Neural cell (in vitro differentiated cells): ENCODE data around the gene KDM1A.

Experiments used
- EP300 ChIP-seq: fragments of 450-650 bp; conservative IDR thresholded peaks from 2 replicates; pipeline ENCODE4 v1.6.1; 2014; ENCODE audit warnings: antibody characterized with exemption, mild to moderate bottlenecking, moderate library complexity; ENCODE audit not compliant: poor library complexity, severe bottlenecking
- EZH2 ChIP-seq: fragments of 200-600, 300-800 bp; shearing (Covaris generic), sonication (generic); IDR thresholded peaks from 2 replicates; pipeline ENCODE4 v1.6.1; 2014; ENCODE audit warnings: antibody characterized with exemption, low read length, borderline replicate concordance, mild to moderate bottlenecking; ENCODE audit not compliant: insufficient read depth, poor library complexity, severe bottlenecking
- POLR2AphosphoS5 ChIP-seq: IDR thresholded peaks from 2 replicates; pipeline ENCODE4 v1.6.1; 2012
- TF ChIP-seq, protein P1 (sequence below): fragments of 450-650 bp; IDR thresholded peaks from 2 replicates; pipeline ENCODE4 v1.5.1; 2014; ENCODE audit warnings: antibody characterized with exemption, mild to moderate bottlenecking, moderate library complexity; ENCODE audit not compliant: poor library complexity, severe bottlenecking
- TF ChIP-seq, protein P2 (sequence below): IDR thresholded peaks from 2 replicates; pipeline ENCODE4 v1.6.1; 2012; ENCODE audit warnings: borderline replicate concordance

DNA sequence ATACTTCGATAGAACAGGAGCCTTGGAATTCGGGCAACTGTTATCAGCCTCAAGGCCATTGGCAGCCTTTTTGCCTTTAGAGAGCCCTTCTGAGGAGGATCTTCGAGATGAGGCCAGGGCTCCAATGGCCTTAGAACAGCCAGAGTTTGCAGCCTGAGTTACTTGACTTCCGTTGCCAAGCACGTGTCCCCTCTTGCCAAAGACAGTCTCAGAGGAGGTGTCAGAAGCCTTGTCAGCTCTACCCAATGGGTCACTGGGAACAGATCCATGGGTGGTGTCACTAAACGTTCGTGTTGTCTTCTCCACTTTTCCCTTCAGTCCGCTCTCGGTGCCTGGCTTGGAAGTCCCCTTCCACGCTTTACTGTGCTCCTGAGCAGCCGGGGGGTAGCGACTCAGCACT lies 73.2 kb downstream of the KDM1A start:
- TF ChIP-seq EZH2 = no peak
- TF ChIP-seq, protein P1, sequence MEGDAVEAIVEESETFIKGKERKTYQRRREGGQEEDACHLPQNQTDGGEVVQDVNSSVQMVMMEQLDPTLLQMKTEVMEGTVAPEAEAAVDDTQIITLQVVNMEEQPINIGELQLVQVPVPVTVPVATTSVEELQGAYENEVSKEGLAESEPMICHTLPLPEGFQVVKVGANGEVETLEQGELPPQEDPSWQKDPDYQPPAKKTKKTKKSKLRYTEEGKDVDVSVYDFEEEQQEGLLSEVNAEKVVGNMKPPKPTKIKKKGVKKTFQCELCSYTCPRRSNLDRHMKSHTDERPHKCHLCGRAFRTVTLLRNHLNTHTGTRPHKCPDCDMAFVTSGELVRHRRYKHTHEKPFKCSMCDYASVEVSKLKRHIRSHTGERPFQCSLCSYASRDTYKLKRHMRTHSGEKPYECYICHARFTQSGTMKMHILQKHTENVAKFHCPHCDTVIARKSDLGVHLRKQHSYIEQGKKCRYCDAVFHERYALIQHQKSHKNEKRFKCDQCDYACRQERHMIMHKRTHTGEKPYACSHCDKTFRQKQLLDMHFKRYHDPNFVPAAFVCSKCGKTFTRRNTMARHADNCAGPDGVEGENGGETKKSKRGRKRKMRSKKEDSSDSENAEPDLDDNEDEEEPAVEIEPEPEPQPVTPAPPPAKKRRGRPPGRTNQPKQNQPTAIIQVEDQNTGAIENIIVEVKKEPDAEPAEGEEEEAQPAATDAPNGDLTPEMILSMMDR = no peak
- TF ChIP-seq, protein P2, sequence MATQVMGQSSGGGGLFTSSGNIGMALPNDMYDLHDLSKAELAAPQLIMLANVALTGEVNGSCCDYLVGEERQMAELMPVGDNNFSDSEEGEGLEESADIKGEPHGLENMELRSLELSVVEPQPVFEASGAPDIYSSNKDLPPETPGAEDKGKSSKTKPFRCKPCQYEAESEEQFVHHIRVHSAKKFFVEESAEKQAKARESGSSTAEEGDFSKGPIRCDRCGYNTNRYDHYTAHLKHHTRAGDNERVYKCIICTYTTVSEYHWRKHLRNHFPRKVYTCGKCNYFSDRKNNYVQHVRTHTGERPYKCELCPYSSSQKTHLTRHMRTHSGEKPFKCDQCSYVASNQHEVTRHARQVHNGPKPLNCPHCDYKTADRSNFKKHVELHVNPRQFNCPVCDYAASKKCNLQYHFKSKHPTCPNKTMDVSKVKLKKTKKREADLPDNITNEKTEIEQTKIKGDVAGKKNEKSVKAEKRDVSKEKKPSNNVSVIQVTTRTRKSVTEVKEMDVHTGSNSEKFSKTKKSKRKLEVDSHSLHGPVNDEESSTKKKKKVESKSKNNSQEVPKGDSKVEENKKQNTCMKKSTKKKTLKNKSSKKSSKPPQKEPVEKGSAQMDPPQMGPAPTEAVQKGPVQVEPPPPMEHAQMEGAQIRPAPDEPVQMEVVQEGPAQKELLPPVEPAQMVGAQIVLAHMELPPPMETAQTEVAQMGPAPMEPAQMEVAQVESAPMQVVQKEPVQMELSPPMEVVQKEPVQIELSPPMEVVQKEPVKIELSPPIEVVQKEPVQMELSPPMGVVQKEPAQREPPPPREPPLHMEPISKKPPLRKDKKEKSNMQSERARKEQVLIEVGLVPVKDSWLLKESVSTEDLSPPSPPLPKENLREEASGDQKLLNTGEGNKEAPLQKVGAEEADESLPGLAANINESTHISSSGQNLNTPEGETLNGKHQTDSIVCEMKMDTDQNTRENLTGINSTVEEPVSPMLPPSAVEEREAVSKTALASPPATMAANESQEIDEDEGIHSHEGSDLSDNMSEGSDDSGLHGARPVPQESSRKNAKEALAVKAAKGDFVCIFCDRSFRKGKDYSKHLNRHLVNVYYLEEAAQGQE = no peak
- TF ChIP-seq POLR2AphosphoS5 = no peak
- TF ChIP-seq EP300 = no peak
